Measurements from ENCODE around the gene DCC. TPM values are rescaled to one million over a fixed set of nuclear protein-coding genes. Genes with fewer than 3 reads are reported as not detected.

DCC gene
- total RNA-seq, 1 experiment from 2014 or later = 1.7 TPM

GRCh38 chr18:52894801-52895200 is 554.8 kb downstream of the DCC start:
- Histone ChIP-seq H3K27me3 (no peaks in the 10 kb centered on the region), H3K36me3 (no peaks in the 10 kb centered on the region), H3K27ac (no peak overlapping the region), H3K4me3 (no peak overlapping the region), H3K9me3 (replicated peaks) (no peaks in the 10 kb centered on the region), H3K4me1 (no peaks in the 10 kb centered on the region)
- DNase-seq = no peak

GRCh38 chr18:52897611-52898484 is 557.9 kb downstream of the DCC start:
- Histone ChIP-seq H3K27ac (no peak overlapping the region), H3K36me3 (no peaks in the 10 kb centered on the region), H3K4me3 (no peak overlapping the region), H3K27me3 (no peaks in the 10 kb centered on the region), H3K9me3 (replicated peaks) (no peaks in the 10 kb centered on the region), H3K4me1 (no peaks in the 10 kb centered on the region)
- no peak for DNase-seq

GRCh38 chr18:52898485-52899058 is 558.6 kb downstream of the DCC start:
- no peaks in the 10 kb centered on the region for H3K36me3 ChIP-seq
- no peak overlapping the region for H3K27ac ChIP-seq
- no peak overlapping the region for H3K4me3 ChIP-seq
- no peaks in the 10 kb centered on the region for H3K4me1 ChIP-seq
- H3K27me3 ChIP-seq = no peaks in the 10 kb centered on the region
- H3K9me3 ChIP-seq (replicated peaks) = no peaks in the 10 kb centered on the region
- DNase-seq = no peak

DNA sequence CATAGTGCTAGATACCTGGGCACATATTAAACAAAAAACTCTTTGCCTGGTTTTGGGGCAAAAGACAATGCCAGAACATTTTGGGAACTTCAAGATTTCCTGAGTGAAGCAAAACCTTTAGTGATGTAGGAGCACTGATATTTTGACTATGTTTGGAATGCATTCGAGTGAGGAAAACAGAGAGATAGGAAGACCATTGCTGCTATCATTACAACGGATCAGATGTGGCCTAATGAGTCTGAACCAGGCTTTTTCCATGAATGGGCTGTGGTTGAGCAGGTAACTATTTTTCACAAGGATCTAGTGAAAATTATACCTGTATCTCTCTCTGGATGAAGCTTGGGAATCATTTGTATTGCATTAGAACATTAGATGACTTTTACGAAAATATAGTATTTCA is 562.2 kb downstream of the DCC start:
- Histone ChIP-seq H3K4me1 (no peaks in the 10 kb centered on the region), H3K4me3 (no peak overlapping the region), H3K27ac (no peak overlapping the region), H3K9me3 (replicated peaks) (no peaks in the 10 kb centered on the region), H3K27me3 (no peaks in the 10 kb centered on the region), H3K36me3 (no peaks in the 10 kb centered on the region)
- no peak for DNase-seq

- Histone ChIP-seq H3K4me3 (no peak overlapping the region), H3K36me3 (no peaks in the 10 kb centered on the region), H3K4me1 (no peaks in the 10 kb centered on the region), H3K27me3 (no peaks in the 10 kb centered on the region), H3K9me3 (replicated peaks) (no peaks in the 10 kb centered on the region), H3K27ac (no peak overlapping the region)
- DNase-seq = peak; percentile 34 to 70
These were observed 563.9 kb downstream of the DCC start for GRCh38 chr18:52903857-52904256.

DNA sequence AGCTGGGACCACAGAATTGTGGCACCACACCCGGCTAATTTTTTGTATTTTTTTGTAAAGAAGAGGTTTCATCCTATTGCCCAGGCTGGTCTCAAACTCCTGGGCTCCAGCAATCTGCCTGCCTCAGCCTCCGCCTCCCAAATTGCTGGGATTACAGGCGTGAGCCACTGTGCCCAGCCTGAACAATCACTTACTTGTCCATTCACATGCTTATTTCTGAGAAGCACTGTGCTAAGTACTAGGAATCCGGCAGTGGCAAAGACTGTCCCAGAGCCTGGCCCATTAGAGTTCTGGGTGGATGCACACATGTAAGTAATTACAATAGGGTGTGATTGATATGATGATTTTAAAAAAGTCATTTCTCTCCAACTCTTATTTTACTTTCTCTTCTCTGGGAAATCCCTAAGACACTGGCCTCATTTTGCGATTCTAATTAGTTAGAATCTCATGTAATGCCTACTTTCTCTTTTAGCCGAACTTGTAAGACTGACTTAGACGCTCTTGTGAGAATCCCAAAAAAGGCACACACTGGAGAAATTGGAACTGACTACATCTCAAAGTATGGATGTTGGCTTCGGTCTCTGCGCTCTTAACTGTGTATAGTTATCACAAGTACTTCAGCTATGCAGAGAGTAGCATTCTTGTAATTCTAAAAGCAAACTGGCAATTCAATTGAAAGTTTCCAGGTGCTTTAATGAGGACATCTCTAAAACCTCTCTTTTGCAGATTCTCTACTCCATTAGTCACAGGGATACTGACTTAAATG is 567.7 kb downstream of the DCC start:
- H3K9me3 ChIP-seq (replicated peaks) = no peaks in the 10 kb centered on the region
- H3K36me3 ChIP-seq = no peaks in the 10 kb centered on the region
- no peak overlapping the region for H3K27ac ChIP-seq
- H3K27me3 ChIP-seq = no peaks in the 10 kb centered on the region
- DNase-seq = no peak
- no peak overlapping the region for H3K4me3 ChIP-seq
- no peaks in the 10 kb centered on the region for H3K4me1 ChIP-seq

DNA sequence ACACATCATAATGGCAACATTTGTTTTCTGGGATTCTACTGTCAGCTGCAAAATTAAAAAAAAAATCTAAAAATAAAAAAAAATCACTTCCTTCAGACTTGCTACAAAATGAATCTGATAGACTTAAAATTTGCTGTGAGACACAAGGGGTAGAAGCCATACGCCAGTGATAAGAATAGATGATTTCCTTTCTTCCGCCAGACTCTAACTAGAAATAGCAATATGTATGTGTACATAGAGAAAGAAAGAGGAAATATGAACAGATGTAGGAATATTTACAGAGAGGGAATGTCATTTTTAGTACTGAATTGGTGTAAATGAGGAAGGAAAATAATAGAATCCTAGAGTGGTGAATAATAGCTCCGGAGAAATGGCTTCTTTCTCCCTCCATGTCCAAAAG is 574.2 kb downstream of the DCC start:
- Histone ChIP-seq H3K4me1 (no peaks in the 10 kb centered on the region), H3K27me3 (no peaks in the 10 kb centered on the region; the same call in 1 of the 2 replicates), H3K9me3 (replicated peaks) (no peaks in the 10 kb centered on the region), H3K4me3 (no peak overlapping the region), H3K27ac (no peak overlapping the region), H3K36me3 (no peaks in the 10 kb centered on the region)
- DNase-seq = no peak

DNA sequence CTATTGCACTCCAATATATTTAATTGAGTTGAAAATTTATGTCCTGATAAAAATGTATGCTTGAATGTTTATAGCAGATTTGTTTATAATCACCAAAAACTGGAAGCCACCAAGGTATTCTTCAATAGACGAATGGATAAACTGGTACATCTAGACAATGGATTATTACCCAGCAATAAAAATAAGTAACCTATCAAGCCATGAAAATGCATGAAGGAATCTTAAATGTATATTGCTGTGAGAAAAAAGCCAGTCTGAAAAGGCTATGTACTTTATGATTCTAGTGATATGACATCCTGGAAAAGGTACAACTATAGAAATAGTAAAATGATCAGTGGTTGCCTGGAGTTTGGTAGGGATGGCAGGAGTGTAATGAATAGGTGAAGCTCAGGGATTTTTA is 580.7 kb downstream of the DCC start:
- no peak for DNase-seq
- no peaks in the 10 kb centered on the region for H3K4me1 ChIP-seq
- no peak overlapping the region for H3K27ac ChIP-seq
- no peaks in the 10 kb centered on the region; the same call in 1 of the 2 replicates for H3K27me3 ChIP-seq
- H3K9me3 ChIP-seq (replicated peaks) = no peaks in the 10 kb centered on the region
- no peak overlapping the region for H3K4me3 ChIP-seq
- no peaks in the 10 kb centered on the region for H3K36me3 ChIP-seq

DNA sequence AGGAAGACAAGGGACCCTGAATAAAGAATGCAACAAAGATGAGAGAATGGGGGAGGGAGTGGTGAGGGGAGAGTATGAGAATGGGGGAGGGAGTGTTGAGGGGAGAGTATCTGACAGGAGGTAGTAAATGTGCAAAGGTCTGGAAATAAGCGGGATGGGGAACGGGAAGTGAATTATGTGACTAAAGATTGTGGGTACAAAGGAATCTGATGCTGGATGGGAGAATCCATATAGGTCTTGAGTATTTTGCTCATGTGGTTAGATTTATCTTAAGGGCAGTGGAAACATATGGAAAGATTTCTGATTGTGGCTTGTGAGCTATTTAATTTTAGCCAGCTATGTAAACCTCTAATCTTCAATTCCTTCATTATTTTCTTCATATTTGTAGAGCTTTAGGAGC is 593.4 kb downstream of the DCC start:
- Histone ChIP-seq H3K4me3 (no peak overlapping the region), H3K9me3 (replicated peaks) (no peaks in the 10 kb centered on the region), H3K4me1 (peaks cover 5% of the 10 kb centered on the region; the same call in 1 of the 2 replicates), H3K36me3 (no peaks in the 10 kb centered on the region), H3K27me3 (no peaks in the 10 kb centered on the region), H3K27ac (no peak overlapping the region)
- no peak for DNase-seq

GRCh38 chr18:52936931-52937330 is 596.9 kb downstream of the DCC start:
- Histone ChIP-seq H3K27ac (no peak overlapping the region), H3K4me1 (peaks cover 5% of the 10 kb centered on the region; the same call in 1 of the 2 replicates), H3K27me3 (no peaks in the 10 kb centered on the region), H3K9me3 (replicated peaks) (no peaks in the 10 kb centered on the region), H3K4me3 (no peak overlapping the region), H3K36me3 (no peaks in the 10 kb centered on the region)
- peak in 1 of 2 experiments; percentile 1 for DNase-seq

DNA sequence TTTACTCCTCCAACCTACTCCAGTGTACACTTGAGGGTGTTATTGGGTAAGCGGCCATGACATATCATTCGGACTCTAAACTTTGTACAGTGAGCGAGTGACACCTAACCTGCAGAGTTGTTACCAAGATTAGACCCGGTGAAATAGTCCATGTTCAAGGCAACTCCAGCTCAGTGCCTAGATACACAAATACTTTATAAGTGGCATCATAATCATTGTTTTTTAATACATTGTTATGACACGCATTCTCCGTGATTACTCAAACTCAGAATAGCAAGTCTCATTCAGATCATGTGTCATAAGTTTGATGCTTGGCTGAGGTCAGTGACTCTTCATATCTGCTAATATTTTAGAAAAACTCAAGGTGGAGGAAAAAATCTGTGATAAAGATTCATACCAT is 597.8 kb downstream of the DCC start:
- Histone ChIP-seq H3K27ac (no peak overlapping the region), H3K4me1 (peaks cover 5% of the 10 kb centered on the region; the same call in 1 of the 2 replicates), H3K36me3 (no peaks in the 10 kb centered on the region), H3K4me3 (no peak overlapping the region), H3K27me3 (no peaks in the 10 kb centered on the region), H3K9me3 (replicated peaks) (no peaks in the 10 kb centered on the region)
- DNase-seq = no peak

GRCh38 chr18:52945552-52945951 is 605.6 kb downstream of the DCC start:
- H3K9me3 ChIP-seq (replicated peaks) = no peaks in the 10 kb centered on the region
- H3K27ac ChIP-seq = no peak overlapping the region
- no peaks in the 10 kb centered on the region for H3K27me3 ChIP-seq
- H3K4me3 ChIP-seq = no peak overlapping the region
- no peaks in the 10 kb centered on the region for H3K36me3 ChIP-seq
- DNase-seq = no peak
- H3K4me1 ChIP-seq = no peaks in the 10 kb centered on the region

- Histone ChIP-seq H3K4me1 (no peaks in the 10 kb centered on the region), H3K27me3 (no peaks in the 10 kb centered on the region), H3K27ac (no peak overlapping the region), H3K4me3 (no peak overlapping the region), H3K36me3 (no peaks in the 10 kb centered on the region), H3K9me3 (replicated peaks) (no peaks in the 10 kb centered on the region)
- DNase-seq = no peak
These were observed 609.0 kb downstream of the DCC start for GRCh38 chr18:52948868-52949444.

GRCh38 chr18:52950155-52950554 is 610.2 kb downstream of the DCC start:
- no peaks in the 10 kb centered on the region for H3K4me1 ChIP-seq
- H3K9me3 ChIP-seq (replicated peaks) = no peaks in the 10 kb centered on the region
- H3K4me3 ChIP-seq = no peak overlapping the region
- no peak overlapping the region for H3K27ac ChIP-seq
- no peaks in the 10 kb centered on the region for H3K36me3 ChIP-seq
- no peaks in the 10 kb centered on the region for H3K27me3 ChIP-seq
- DNase-seq = no peak

DNA sequence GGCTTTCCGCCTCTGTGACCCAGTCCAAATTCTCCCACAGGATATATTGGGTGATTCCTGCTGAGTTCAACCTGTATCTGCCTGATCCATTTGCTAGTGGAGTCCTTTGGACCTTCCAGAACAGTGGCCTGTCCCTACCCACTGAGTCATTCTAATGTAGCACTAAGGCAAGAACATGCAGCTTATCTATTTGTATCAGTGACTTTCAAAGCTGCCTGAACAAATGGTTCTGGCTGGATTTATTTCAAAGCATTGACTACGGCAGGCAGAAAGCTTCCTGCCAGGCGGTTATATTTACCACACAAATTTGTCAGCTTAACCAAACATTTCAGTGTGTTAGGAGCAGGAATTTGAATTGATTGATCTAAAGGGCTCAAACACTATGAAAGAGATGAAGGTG is 613.4 kb downstream of the DCC start:
- H3K4me1 ChIP-seq = no peaks in the 10 kb centered on the region
- no peaks in the 10 kb centered on the region for H3K9me3 ChIP-seq (replicated peaks)
- H3K27me3 ChIP-seq = no peaks in the 10 kb centered on the region
- no peak for DNase-seq
- no peaks in the 10 kb centered on the region for H3K36me3 ChIP-seq
- H3K27ac ChIP-seq = no peak overlapping the region
- H3K4me3 ChIP-seq = no peak overlapping the region

Measured in SJCRH30 (cell line).